Measurements from ENCODE around the gene PRKAG2. TPM values are rescaled to one million over a fixed set of nuclear protein-coding genes. Genes with fewer than 3 reads are reported as not detected.

Gene PRKAG2
- total and polyA plus RNA-seq, 8 donors, result 19.9 to 302 (median 60.9) TPM

- no peak for DNase-seq
- Histone ChIP-seq H3K9me3 (no peaks in the 10 kb centered on the region), H3K27ac (peak overlapping the region in 1 of 5 donors; percentile 41), H3K27me3 (no peaks in the 10 kb centered on the region), H3K36me3 (no peaks in the 10 kb centered on the region), H3K4me3 (no peak overlapping the region), H3K4me1 (peaks cover 14 to 32% (median 26%) of the 10 kb centered on the region in 4 donors)
- TF ChIP-seq POLR2AphosphoS5 (IDR thresholded peaks at IDR 0.05), result no peak
- no peak for TF ChIP-seq POLR2A (IDR thresholded peaks at IDR 0.05)
- no peak for TF ChIP-seq EP300 (IDR thresholded peaks at IDR 0.05)
- 75 to 84% (median 81%) methylated on average over 8 to 25 of the region's 25 CpGs for WGBS, 5 donors
- intact Hi-C loops (cut with DNase I; ENCODE audit: low total_unique reads), result no loop called here
These were observed 164.8 kb downstream of the PRKAG2 start for GRCh38 chr7:151711906-151712809.

- no peak for TF ChIP-seq POLR2AphosphoS5 (IDR thresholded peaks at IDR 0.05)
- TF ChIP-seq EP300 (IDR thresholded peaks at IDR 0.05), result no peak
- TF ChIP-seq CTCF (IDR thresholded peaks at IDR 0.05), result no peak
- TF ChIP-seq POLR2A (IDR thresholded peaks at IDR 0.05), result no peak
- Histone ChIP-seq H3K9me3 (no peaks in the 10 kb centered on the region), H3K36me3 (no peaks in the 10 kb centered on the region), H3K4me3 (no peak overlapping the region), H3K4me1 (peaks cover 9 to 28% (median 23%) of the 10 kb centered on the region in 4 donors), H3K27me3 (no peaks in the 10 kb centered on the region), H3K27ac (no peak overlapping the region)
- DNase-seq, result no peak
- intact Hi-C loops (cut with DNase I; ENCODE audit: low total_unique reads), result no loop called here
- WGBS, 5 donors, result 89 to 97% (median 93%) methylated on average over 3 of the region's 3 CpGs
These were observed 165.5 kb downstream of the PRKAG2 start for GRCh38 chr7:151711435-151711872.

GRCh38 chr7:151710646-151711434, 166.1 kb downstream of the PRKAG2 start:
- 88 to 94% (median 92%) methylated on average over 4 of the region's 4 CpGs for WGBS, 5 donors
- H3K27ac ChIP-seq, result no peak overlapping the region
- H3K4me1 ChIP-seq, result peaks cover 7 to 28% (median 18%) of the 10 kb centered on the region in 4 donors
- DNase-seq, result no peak
- no peaks in the 10 kb centered on the region for H3K9me3 ChIP-seq
- H3K27me3 ChIP-seq, result no peaks in the 10 kb centered on the region
- intact Hi-C loops (cut with DNase I; ENCODE audit: low total_unique reads), result no loop called here
- H3K36me3 ChIP-seq, result no peaks in the 10 kb centered on the region
- TF ChIP-seq CTCF (IDR thresholded peaks at IDR 0.05) (no peak), POLR2A (IDR thresholded peaks at IDR 0.05) (no peak), EP300 (IDR thresholded peaks at IDR 0.05) (no peak), POLR2AphosphoS5 (IDR thresholded peaks at IDR 0.05) (no peak)
- H3K4me3 ChIP-seq, result no peak overlapping the region

GRCh38 chr7:151710121-151710640, 166.7 kb downstream of the PRKAG2 start:
- intact Hi-C loops (cut with DNase I; ENCODE audit: low total_unique reads), result no loop called here
- H3K4me1 ChIP-seq, result peaks cover 7 to 32% (median 15%) of the 10 kb centered on the region in 4 donors
- no peaks in the 10 kb centered on the region for H3K27me3 ChIP-seq
- no peak overlapping the region for H3K27ac ChIP-seq
- WGBS, 5 donors, result 87 to 95% (median 92%) methylated on average over 16 to 18 of the region's 18 CpGs
- no peak overlapping the region for H3K4me3 ChIP-seq
- no peak for DNase-seq
- no peaks in the 10 kb centered on the region for H3K36me3 ChIP-seq
- TF ChIP-seq POLR2AphosphoS5 (IDR thresholded peaks at IDR 0.05), result no peak
- TF ChIP-seq EP300 (IDR thresholded peaks at IDR 0.05), result no peak
- no peak for TF ChIP-seq CTCF (IDR thresholded peaks at IDR 0.05)
- no peak for TF ChIP-seq POLR2A (IDR thresholded peaks at IDR 0.05)
- H3K9me3 ChIP-seq, result no peaks in the 10 kb centered on the region
